ENCODE measurements around the gene ZFYVE26.

DNA sequence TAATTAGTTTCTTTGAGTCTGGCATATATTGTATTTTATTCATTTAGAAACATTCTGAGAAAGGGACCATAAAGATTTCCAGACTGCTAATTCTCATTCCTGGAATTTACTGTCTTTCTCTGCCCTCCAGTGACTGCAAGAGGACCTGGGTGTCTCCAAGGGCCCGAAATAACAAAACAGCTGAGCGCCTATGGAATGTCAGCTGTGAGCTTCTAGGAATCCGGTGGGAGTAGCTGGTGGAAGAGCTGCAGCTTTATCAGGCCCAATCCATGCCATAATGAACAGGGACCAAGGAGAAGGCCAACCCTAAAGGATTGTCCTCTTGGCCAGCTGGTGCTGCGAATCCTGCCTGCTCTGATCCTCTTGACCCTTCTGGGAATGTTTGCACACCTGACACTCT, 82.8 kb downstream of the ZFYVE26 start:
- TF ChIP-seq RARB (CRISPR knock-in tag; IDR thresholded peaks at IDR 0.05) (no peak), ZFP30 (CRISPR knock-in tag; IDR thresholded peaks at IDR 0.05) (no peak), ZFP3 (CRISPR knock-in tag; IDR thresholded peaks at IDR 0.05) (no peak), TCF4 (CRISPR knock-in tag; IDR thresholded peaks at IDR 0.05; ENCODE audit: borderline replicate concordance) (no peak), TOX (CRISPR knock-in tag; IDR thresholded peaks at IDR 0.05; ENCODE audit: borderline replicate concordance) (no peak), ZNF8 (CRISPR knock-in tag; IDR thresholded peaks at IDR 0.05) (no peak)

All from SK-N-SH treated with all-trans-retinoic acid at 6 μM for 48 hours (cell line).